Neural progenitor cell (in vitro differentiated cells): Measurements from ENCODE around the gene TMEM134. TPM values are rescaled to one million over a fixed set of nuclear protein-coding genes. Genes with fewer than 3 reads are reported as not detected.
A peak's percentile ranks its signal among the peaks of the same experiment; 100 is the strongest.
"Not testable (repeated sequence)": the region's sequence is repeated elsewhere in the genome, so short reads cannot be mapped to it uniquely, and the experiment has no call there.

Experiments used
- DNase-seq: peaks from one replicate; pipeline ENCODE4 v3.0.0-alpha.2; 2016; ENCODE audit warnings: low spot score
- H2AFZ ChIP-seq: fragments of 200-600 bp; sonication (generic); replicated peaks from 2 replicates; pipeline ENCODE4 v1.6.1; 2016; ENCODE audit warnings: antibody characterized with exemption
- H3F3A ChIP-seq: fragments of 200-600 bp; sonication (generic); 2 replicates; pipeline ENCODE4 v1.6.1; 2016; ENCODE audit warnings: antibody characterized with exemption, low read depth
- H3K27ac ChIP-seq: fragments of 200-600 bp; sonication (generic); 2 replicates; pipeline ENCODE4 v1.5.1; 2016; ENCODE audit warnings: mild to moderate bottlenecking
- H3K27me3 ChIP-seq: fragments of 200-600 bp; sonication (generic); 2 replicates; pipeline ENCODE4 v1.6.1; 2016; ENCODE audit warnings: mild to moderate bottlenecking, moderate library complexity
- H3K36me3 ChIP-seq: fragments of 200-600 bp; sonication (generic); 2 replicates; pipeline ENCODE4 v1.5.1; 2016
- H3K4me1 ChIP-seq: fragments of 200-600 bp; sonication (generic); 2 replicates; pipeline ENCODE4 v1.6.1; 2016; ENCODE audit warnings: mixed run types
- H3K4me2 ChIP-seq: fragments of 200-600 bp; sonication (generic); 2 replicates; pipeline ENCODE4 v1.6.1; 2016
- H3K4me3 ChIP-seq: fragments of 200-600 bp; sonication (generic); 2 replicates; pipeline ENCODE4 v1.5.1; 2016
- H3K79me2 ChIP-seq: fragments of 200-600 bp; sonication (generic); 2 replicates; pipeline ENCODE4 v1.6.1; 2016; ENCODE audit warnings: low read depth
- H3K9ac ChIP-seq: fragments of 200-600 bp; sonication (generic); 2 replicates; pipeline ENCODE4 v1.6.1; 2016
- H3K9me3 ChIP-seq: fragments of 200-600 bp; sonication (generic); 2 replicates; pipeline ENCODE4 v1.5.1; 2016; ENCODE audit warnings: low read depth
- H4K20me1 ChIP-seq: fragments of 200-600 bp; sonication (generic); 2 replicates; pipeline ENCODE4 v1.6.1; 2016; ENCODE audit warnings: low read depth
- H3K27ac Mint-ChIP-seq: 3 replicates; pipeline ENCODE4 v1.8.0; 2021; ENCODE audit warnings: mixed read lengths
- H3K27me3 Mint-ChIP-seq: 2 replicates; pipeline ENCODE4 v1.8.0; 2022; ENCODE audit warnings: low read depth, mild to moderate bottlenecking, inconsistent platforms, moderate library complexity, mixed read lengths; ENCODE audit not compliant: insufficient read depth
- H3K36me3 Mint-ChIP-seq: 3 replicates; pipeline ENCODE4 v1.8.0; 2021; ENCODE audit warnings: mixed read lengths
- H3K4me1 Mint-ChIP-seq: 3 replicates; pipeline ENCODE4 v1.8.0; 2021; ENCODE audit warnings: mixed read lengths
- H3K4me3 Mint-ChIP-seq: 3 replicates; pipeline ENCODE4 v1.8.0; 2021; ENCODE audit warnings: mild to moderate bottlenecking, moderate library complexity, mixed read lengths
- H3K9me3 Mint-ChIP-seq: 3 replicates; pipeline ENCODE4 v1.8.0; 2020; ENCODE audit warnings: mixed read lengths
- EZH2 ChIP-seq: fragments of 200-600 bp; sonication (generic); IDR thresholded peaks from 2 replicates; pipeline ENCODE4 v1.6.1; 2017; ENCODE audit warnings: antibody characterized with exemption, mild to moderate bottlenecking, moderate library complexity
- EZH2phosphoT487 ChIP-seq: fragments of 200-600 bp; sonication (generic); IDR thresholded peaks from 2 replicates; pipeline ENCODE4 v1.6.1; 2017; ENCODE audit warnings: antibody characterized with exemption
- total RNA-seq: library from RNA; depleted of rRNA; stranded (reverse); fragments of >200 nt; gene quantifications from 2 replicates; pipeline ENCODE4 v1.2.3, GENCODE V29; 2015; ENCODE audit warnings: low replicate concordance
- TF ChIP-seq, protein P1 (sequence below): fragments of 200-600 bp; sonication (generic); IDR thresholded peaks from 2 replicates; pipeline ENCODE4 v1.5.1; 2017; ENCODE audit warnings: antibody characterized with exemption, mild to moderate bottlenecking

TMEM134 gene
- total RNA-seq, 1 donor from 2014 or later = 68.1 TPM

DNA sequence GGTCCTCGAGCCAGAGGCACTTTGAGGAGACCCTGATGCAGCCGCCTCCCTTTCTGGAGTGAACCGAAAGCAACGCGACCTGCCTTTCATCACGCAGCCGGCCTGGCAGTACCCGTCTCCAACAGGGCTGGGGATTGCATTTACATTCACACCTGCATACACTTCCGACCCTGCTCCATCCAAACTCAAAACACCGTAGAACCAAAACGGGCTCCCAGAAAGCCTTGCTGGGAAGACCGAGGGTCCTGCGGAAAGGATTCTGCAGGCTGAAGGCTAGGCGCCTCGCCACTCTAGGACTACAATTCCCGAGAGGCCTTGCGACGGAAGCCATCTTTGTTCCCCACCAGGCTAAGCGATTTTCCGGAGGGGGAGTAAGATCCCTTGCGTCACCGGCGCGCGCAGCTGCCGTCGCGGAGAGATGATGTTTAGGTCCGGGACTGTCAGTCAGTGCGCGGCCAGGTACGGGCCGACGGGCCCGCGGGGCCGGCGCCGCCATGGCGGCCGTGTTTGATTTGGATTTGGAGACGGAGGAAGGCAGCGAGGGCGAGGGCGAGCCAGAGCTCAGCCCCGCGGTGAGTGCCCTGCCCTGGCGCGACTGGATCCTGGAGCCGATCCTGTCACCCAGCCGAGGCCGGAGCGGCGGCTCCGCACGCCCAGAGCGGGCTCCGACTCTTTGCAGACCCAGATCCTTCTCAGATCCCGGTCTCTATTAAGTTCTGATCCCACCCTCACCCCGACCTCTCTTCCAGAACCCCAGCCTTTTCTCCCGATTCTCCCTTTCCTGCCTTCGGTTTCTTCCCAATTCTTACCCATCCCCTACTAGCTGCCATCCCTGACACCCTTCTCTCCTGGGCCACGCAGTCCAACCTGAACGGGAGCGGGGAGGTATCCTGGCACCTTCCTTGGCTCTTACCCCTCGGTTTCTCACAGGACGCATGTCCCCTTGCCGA, 40.7 kb downstream of the TMEM134 start, which contains the start of gene RPS6KB2:
Gene RPS6KB2 (plus strand): TSS at position 443 of the 950 bp plus-strand sequence. CDS start 52 bp downstream, at position 495.
- DNase-seq = peak; percentile 99
- peaks cover 12% of the 10 kb centered on the region for H3K79me2 ChIP-seq
- peaks cover 9% of the 10 kb centered on the region for H3K4me1 ChIP-seq
- peak within 1 kb of the TSS; percentile 94 for H3K9ac ChIP-seq
- peak within 1 kb of the TSS; percentile 97 for H2AFZ ChIP-seq
- peaks cover 17% of the 10 kb centered on the region for H3K4me1 Mint-ChIP-seq
- H3K27ac Mint-ChIP-seq = peak within 1 kb of the TSS; percentile 79
- no peaks in the 10 kb centered on the region for H3K9me3 ChIP-seq
- H3K9me3 Mint-ChIP-seq = no peaks in the 10 kb centered on the region
- no peaks in the 10 kb centered on the region for H4K20me1 ChIP-seq
- TF ChIP-seq, protein P1, sequence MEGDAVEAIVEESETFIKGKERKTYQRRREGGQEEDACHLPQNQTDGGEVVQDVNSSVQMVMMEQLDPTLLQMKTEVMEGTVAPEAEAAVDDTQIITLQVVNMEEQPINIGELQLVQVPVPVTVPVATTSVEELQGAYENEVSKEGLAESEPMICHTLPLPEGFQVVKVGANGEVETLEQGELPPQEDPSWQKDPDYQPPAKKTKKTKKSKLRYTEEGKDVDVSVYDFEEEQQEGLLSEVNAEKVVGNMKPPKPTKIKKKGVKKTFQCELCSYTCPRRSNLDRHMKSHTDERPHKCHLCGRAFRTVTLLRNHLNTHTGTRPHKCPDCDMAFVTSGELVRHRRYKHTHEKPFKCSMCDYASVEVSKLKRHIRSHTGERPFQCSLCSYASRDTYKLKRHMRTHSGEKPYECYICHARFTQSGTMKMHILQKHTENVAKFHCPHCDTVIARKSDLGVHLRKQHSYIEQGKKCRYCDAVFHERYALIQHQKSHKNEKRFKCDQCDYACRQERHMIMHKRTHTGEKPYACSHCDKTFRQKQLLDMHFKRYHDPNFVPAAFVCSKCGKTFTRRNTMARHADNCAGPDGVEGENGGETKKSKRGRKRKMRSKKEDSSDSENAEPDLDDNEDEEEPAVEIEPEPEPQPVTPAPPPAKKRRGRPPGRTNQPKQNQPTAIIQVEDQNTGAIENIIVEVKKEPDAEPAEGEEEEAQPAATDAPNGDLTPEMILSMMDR = no peak
- TF ChIP-seq EZH2 (no peak), EZH2phosphoT487 (no peak)
- H3K4me3 ChIP-seq = peak within 1 kb of the TSS; percentile 99
- H3K27ac ChIP-seq = no peak within 1 kb of the TSS
- peaks cover 7% of the 10 kb centered on the region for H3F3A ChIP-seq
- peaks cover 9% of the 10 kb centered on the region for H3K36me3 Mint-ChIP-seq
- H3K4me2 ChIP-seq = peak within 1 kb of the TSS; percentile 100
- no peaks in the 10 kb centered on the region for H3K36me3 ChIP-seq
- peaks cover 9% of the 10 kb centered on the region for H3K27me3 Mint-ChIP-seq
- no peaks in the 10 kb centered on the region for H3K27me3 ChIP-seq
- H3K4me3 Mint-ChIP-seq = peak within 1 kb of the TSS; percentile 93

DNA sequence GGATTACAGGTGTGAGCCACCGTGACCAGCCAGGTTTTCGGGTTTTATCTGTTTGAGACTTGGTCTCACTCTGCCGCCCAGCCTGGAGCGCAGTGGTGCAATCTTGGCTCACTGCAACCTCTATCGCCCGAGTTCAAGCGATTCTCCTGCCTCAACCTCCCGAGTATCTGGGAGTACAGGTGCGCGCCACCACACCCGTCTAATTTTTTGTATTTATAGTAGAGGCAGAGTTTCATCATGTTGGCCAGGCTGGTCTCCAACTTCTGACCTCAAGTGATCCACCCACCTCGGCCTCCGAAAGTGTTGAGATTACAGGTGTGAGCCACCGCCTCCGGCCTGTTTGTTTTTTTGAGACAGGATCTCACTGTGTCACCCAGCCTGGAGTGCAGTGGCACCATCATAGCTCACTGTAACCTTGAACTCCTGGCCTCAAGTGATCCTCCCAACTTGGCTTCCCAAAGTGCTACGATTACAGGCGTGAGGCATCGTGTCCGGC, 41.6 kb downstream of the TMEM134 start:
- peak overlapping the region; percentile 93 for H3K4me3 Mint-ChIP-seq
- peaks cover 13% of the 10 kb centered on the region for H3K27me3 Mint-ChIP-seq
- H3F3A ChIP-seq = not testable (repeated sequence)

DNA sequence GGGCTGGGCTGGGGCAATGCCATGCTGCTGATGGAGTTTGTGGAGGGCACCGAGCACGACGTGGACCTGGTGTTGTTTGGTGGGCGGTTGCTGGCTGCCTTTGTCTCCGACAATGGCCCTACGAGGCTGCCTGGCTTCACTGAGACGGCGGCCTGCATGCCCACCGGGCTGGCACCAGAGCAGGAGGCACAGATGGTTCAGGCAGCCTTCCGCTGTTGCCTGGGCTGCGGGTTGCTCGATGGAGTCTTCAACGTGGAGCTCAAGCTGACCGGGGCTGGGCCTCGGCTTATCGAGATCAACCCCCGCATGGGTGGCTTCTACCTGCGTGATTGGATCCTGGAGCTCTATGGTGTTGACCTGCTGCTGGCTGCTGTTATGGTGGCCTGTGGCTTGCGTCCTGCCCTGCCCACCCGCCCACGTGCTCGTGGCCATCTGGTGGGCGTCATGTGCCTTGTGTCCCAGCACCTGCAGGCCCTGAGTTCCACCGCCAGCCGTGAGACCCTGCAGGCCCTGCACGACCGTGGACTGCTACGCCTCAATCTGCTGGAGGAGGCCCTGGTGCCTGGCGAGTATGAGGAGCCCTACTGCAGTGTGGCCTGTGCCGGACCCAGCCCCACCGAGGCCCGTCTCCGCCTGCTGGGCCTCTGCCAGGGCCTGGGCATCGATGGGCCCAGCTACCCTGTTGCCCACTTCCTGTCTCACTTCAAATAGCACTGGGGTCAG, 45.0 kb downstream of the TMEM134 start:
- no peak overlapping the region for H3K4me2 ChIP-seq
- Mint-ChIP-seq H3K9me3 (no peaks in the 10 kb centered on the region), H3K4me1 (peaks cover 28% of the 10 kb centered on the region), H3K36me3 (no peaks in the 10 kb centered on the region), H3K27ac (peak overlapping the region; percentile 86), H3K4me3 (no peak overlapping the region), H3K27me3 (peaks cover 11% of the 10 kb centered on the region)
- peaks cover 12% of the 10 kb centered on the region for H3K4me1 ChIP-seq
- no peak overlapping the region for H3K9ac ChIP-seq
- H3K79me2 ChIP-seq = peaks cover 7% of the 10 kb centered on the region
- TF ChIP-seq EZH2 = no peak
- TF ChIP-seq, protein P1 = no peak
- TF ChIP-seq EZH2phosphoT487 = no peak
- H4K20me1 ChIP-seq = no peaks in the 10 kb centered on the region
- H3K27me3 ChIP-seq = peaks cover 15% of the 10 kb centered on the region
- H2AFZ ChIP-seq = no peak overlapping the region
- no peak for DNase-seq
- H3K27ac ChIP-seq = no peak overlapping the region
- H3K36me3 ChIP-seq = no peaks in the 10 kb centered on the region
- no peaks in the 10 kb centered on the region for H3K9me3 ChIP-seq
- H3F3A ChIP-seq = peaks cover 11% of the 10 kb centered on the region
- H3K4me3 ChIP-seq = no peak overlapping the region

More for the DNA sequence above, 41.6 kb downstream of the TMEM134 start:
- H4K20me1 ChIP-seq, H3K9me3 ChIP-seq, DNase-seq, H3K4me1 ChIP-seq, H3K9me3 Mint-ChIP-seq, H3K36me3 Mint-ChIP-seq, H3K27ac ChIP-seq, H3K36me3 ChIP-seq, H3K27me3 ChIP-seq: not testable (repeated sequence)
- peak overlapping the region; percentile 76 for H3K27ac Mint-ChIP-seq
- peak overlapping the region; percentile 99 for H3K4me3 ChIP-seq
- H3K4me2 ChIP-seq = peak overlapping the region; percentile 100
- H3K79me2 ChIP-seq = peaks cover 12% of the 10 kb centered on the region
- H2AFZ ChIP-seq = peak overlapping the region; percentile 97
- peaks cover 24% of the 10 kb centered on the region for H3K4me1 Mint-ChIP-seq
- peak overlapping the region; percentile 25 for H3K9ac ChIP-seq
